GM12878 (cell line): ENCODE measurements around the gene GRIK1.

ENCODE experiments used
- POLR2A ChIP-seq: IDR thresholded peaks from 2 replicates; pipeline ENCODE4 v1.6.1; 2011; ENCODE audit warnings: low read depth, mild to moderate bottlenecking, low read length
- RCOR1 ChIP-seq: conservative IDR thresholded peaks from 2 replicates; pipeline ENCODE4 v1.6.1; 2012; ENCODE audit warnings: low read depth, low read length, improper control_type of control experiment
- TF ChIP-seq, protein P1 (sequence below): IDR thresholded peaks from 2 replicates; pipeline ENCODE4 v1.6.1; 2011; ENCODE audit warnings: borderline replicate concordance, low read depth, mild to moderate bottlenecking, moderate library complexity, low read length; ENCODE audit not compliant: insufficient read depth, poor library complexity, severe bottlenecking
- TF ChIP-seq, protein P2 (sequence below), 3 experiments: IDR thresholded peaks in 2 of 3; conservative IDR thresholded peaks in 1 of 3; 2 replicates each; pipeline ENCODE4 v1.5.1; 2011; ENCODE audit warnings: low read depth in 3 of 3, low read length in 3 of 3, mild to moderate bottlenecking in 3 of 3, control low read depth in 2 of 3, moderate library complexity in 2 of 3, inconsistent platforms in 1 of 3, mixed read lengths in 1 of 3; ENCODE audit not compliant: control insufficient read depth in 2 of 3, insufficient read depth in 1 of 3; ENCODE audit errors: extremely low read depth in 1 of 3

DNA sequence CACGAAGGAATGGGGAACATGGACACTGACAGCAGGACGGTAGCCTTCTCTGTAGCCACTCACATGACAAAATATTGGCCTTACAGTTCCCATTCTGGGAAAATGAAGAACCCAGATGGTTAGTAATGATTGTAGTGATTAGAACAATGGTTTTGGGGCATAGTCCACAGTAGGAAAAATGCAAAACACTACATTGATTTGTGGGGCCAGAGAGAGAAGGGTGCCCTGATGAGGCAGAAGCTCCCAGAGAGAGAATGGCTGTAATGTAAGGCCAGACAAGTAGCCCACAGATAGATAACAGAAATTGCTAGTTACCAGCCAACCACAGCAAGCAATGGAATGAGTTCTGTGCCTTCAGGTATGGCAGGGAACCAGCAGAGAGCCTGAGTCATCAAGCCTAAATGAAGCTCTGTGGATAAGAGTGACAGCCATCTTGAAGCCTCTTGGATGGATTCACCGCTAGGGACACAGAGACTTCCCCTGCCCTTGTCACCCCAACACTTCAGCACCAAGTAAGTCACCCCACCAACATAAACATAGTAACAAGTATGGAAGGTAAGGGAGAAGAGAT is 435.0 kb downstream of the GRIK1 start:
- TF ChIP-seq, protein P1, sequence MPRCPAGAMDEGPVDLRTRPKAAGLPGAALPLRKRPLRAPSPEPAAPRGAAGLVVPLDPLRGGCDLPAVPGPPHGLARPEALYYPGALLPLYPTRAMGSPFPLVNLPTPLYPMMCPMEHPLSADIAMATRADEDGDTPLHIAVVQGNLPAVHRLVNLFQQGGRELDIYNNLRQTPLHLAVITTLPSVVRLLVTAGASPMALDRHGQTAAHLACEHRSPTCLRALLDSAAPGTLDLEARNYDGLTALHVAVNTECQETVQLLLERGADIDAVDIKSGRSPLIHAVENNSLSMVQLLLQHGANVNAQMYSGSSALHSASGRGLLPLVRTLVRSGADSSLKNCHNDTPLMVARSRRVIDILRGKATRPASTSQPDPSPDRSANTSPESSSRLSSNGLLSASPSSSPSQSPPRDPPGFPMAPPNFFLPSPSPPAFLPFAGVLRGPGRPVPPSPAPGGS, result no peak
- TF ChIP-seq, protein P2, sequence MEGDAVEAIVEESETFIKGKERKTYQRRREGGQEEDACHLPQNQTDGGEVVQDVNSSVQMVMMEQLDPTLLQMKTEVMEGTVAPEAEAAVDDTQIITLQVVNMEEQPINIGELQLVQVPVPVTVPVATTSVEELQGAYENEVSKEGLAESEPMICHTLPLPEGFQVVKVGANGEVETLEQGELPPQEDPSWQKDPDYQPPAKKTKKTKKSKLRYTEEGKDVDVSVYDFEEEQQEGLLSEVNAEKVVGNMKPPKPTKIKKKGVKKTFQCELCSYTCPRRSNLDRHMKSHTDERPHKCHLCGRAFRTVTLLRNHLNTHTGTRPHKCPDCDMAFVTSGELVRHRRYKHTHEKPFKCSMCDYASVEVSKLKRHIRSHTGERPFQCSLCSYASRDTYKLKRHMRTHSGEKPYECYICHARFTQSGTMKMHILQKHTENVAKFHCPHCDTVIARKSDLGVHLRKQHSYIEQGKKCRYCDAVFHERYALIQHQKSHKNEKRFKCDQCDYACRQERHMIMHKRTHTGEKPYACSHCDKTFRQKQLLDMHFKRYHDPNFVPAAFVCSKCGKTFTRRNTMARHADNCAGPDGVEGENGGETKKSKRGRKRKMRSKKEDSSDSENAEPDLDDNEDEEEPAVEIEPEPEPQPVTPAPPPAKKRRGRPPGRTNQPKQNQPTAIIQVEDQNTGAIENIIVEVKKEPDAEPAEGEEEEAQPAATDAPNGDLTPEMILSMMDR (IDR thresholded peaks at IDR 0.05 in 2 of 3, conservative IDR thresholded peaks at IDR 0.05 in 1 of 3; ENCODE audit: control insufficient read depth in 2 of 3, extremely low read depth in 1 of 3, insufficient read depth in 1 of 3, low read depth in 3 of 3, low read length in 3 of 3), result no peak
- TF ChIP-seq RCOR1 (no peak), POLR2A (no peak)
